HG03159 (cell line): ENCODE measurements around the gene MNAT1.

Experiments used
- ATAC-seq: cut with Tn5 transposase; IDR thresholded peaks from one replicate; pipeline ENCODE4 v1.9.1; 2021; ENCODE audit warnings: mild to moderate bottlenecking, moderate library complexity; ENCODE audit not compliant: unreplicated experiment

The MNAT1 gene

GRCh38 chr14:61003571-61003970, 269.0 kb downstream of the MNAT1 start:
- ATAC-seq = no peak

GRCh38 chr14:61019537-61019936, 285.0 kb downstream of the MNAT1 start:
- no peak for ATAC-seq
